ENCODE measurements around the gene TMEM143. TPM values are rescaled to one million over a fixed set of nuclear protein-coding genes. Genes with fewer than 3 reads are reported as not detected.
A peak's percentile ranks its signal among the peaks of the same experiment; 100 is the strongest.
"Not testable (repeated sequence)": the region's sequence is repeated elsewhere in the genome, so short reads cannot be mapped to it uniquely, and the experiment has no call there.

The TMEM143 gene
- total and polyA plus RNA-seq, 12 donors: 3.3 to 26.5 (median 12.7) TPM

DNA sequence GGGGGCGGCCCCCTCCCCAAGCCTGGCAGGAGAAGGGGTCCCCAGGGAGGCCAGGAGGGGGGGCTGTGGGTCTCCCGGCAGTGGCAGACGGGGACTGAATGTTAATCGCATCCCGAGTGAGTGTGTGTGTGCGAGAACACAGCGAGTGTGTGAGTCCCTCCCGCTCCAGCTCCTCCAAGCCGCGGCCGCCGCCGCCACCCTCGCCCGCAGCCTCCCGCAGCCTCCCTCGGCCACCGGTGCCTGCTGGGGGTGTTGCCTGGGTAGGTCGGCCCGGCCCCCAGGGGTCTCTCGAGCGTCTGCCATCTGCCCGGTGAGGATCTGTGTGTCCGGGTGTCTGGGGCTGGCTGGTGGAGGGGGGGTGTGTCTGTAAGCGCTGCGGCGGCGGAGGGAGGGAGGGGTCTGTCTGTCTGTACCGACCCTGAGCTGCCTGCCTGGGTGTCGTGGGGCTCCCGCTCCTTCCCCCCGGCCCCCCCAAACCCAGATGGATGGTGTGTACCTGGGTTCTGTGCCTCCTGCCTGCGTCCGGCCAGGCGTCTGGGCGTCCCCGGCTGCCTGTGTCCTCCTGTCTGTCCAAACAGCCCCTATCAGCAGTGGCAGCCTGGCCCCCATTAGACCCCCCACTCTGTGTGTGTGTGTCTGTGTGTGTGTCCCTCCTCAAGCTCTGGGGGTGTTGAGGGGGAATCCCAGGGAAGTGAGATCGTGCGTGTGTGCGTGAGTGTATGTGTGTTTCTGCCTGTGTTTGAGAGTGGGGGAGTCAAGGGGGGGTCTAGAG, 30.0 kb upstream of the TMEM143 start, which contains the start of gene GRIN2D:
GRIN2D (plus strand) TSS at position 110 of the 772 bp plus-strand sequence. CDS start 4,725 bp downstream, outside the sequence.
- DNase-seq: no peak
- H3K27ac ChIP-seq: no peak within 1 kb of the TSS
- H3K9me3 ChIP-seq (replicated peaks in 1 of 3): no peaks in the 10 kb centered on the region
- WGBS, 4 donors: 0 to 2% (median 1%) methylated on average over 2 to 40 of the region's 40 CpGs
- H3K4me3 ChIP-seq: no peak within 1 kb of the TSS
- H3K36me3 ChIP-seq (replicated peaks in 1 of 2): peaks cover 0 to 7% of the 10 kb centered on the region in 2 donors
- intact Hi-C loops (cut with DNase I): loop anchor here in 1 of 2 donors (10.0 kb wide), 1 partner anchor 51 kb away; the partner anchor contains the start of gene GRWD1
- H3K27me3 ChIP-seq: peaks cover 40% of the 10 kb centered on the region
- peaks cover 0 to 16% of the 10 kb centered on the region in 2 donors for H3K4me1 ChIP-seq (replicated peaks in 1 of 2)
- no peak for TF ChIP-seq POLR2A (IDR thresholded peaks at IDR 0.05)
- TF ChIP-seq, protein P1, sequence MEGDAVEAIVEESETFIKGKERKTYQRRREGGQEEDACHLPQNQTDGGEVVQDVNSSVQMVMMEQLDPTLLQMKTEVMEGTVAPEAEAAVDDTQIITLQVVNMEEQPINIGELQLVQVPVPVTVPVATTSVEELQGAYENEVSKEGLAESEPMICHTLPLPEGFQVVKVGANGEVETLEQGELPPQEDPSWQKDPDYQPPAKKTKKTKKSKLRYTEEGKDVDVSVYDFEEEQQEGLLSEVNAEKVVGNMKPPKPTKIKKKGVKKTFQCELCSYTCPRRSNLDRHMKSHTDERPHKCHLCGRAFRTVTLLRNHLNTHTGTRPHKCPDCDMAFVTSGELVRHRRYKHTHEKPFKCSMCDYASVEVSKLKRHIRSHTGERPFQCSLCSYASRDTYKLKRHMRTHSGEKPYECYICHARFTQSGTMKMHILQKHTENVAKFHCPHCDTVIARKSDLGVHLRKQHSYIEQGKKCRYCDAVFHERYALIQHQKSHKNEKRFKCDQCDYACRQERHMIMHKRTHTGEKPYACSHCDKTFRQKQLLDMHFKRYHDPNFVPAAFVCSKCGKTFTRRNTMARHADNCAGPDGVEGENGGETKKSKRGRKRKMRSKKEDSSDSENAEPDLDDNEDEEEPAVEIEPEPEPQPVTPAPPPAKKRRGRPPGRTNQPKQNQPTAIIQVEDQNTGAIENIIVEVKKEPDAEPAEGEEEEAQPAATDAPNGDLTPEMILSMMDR (IDR thresholded peaks at IDR 0.05): no peak

DNA sequence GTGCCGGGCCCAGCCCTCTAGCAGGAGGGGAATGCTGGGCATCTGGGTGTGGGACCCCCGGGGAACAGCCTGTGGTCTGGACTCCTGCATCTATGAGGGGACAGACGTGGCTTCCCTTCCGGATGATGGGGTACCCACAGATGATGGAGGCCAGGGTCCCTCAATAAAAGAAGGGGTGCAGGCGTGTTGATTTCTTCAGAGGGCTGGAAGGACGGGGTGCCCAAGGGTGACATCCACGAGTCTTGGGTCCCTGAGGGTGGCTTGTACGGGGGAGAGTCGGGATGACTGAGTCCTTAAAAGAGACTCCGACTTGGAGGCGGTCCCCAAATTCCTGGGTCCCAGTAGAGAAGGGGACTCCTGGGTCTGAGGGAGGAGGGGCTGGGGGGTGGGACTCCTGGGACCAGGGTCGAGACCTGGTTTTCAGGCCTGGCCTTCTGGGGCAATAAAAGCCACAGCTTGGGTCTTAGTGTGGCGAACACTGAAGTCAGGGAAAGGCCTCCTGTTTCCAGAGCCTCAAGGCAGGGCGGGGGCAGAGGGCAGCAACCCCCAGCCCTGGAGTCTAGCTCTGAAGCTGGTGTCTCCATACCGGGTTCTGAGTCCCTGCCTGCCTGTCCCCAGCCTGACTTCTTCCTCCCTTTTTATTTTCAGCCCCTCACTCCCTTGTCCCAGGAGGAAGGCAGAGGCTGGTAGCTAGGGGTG, 29.3 kb upstream of the TMEM143 start:
- intact Hi-C loops (cut with DNase I): loop anchor here in 1 of 2 donors (10.0 kb wide), 1 partner anchor 52 kb away; the partner anchor contains the start of gene GRWD1
- Histone ChIP-seq H3K27me3 (peaks cover 40% of the 10 kb centered on the region), H3K9me3 (replicated peaks in 1 of 3) (no peaks in the 10 kb centered on the region), H3K4me1 (replicated peaks in 1 of 2) (peaks cover 0 to 14% of the 10 kb centered on the region in 2 donors), H3K4me3 (no peak overlapping the region), H3K27ac (no peak overlapping the region), H3K36me3 (replicated peaks in 1 of 2) (peaks cover 0 to 14% of the 10 kb centered on the region in 2 donors)
- no peak for TF ChIP-seq POLR2A (IDR thresholded peaks at IDR 0.05)
- TF ChIP-seq, protein P1 (IDR thresholded peaks at IDR 0.05): no peak
- no peak for DNase-seq
- WGBS, 4 donors: 78 to 87% (median 80%) methylated on average over 8 to 15 of the region's 15 CpGs

DNA sequence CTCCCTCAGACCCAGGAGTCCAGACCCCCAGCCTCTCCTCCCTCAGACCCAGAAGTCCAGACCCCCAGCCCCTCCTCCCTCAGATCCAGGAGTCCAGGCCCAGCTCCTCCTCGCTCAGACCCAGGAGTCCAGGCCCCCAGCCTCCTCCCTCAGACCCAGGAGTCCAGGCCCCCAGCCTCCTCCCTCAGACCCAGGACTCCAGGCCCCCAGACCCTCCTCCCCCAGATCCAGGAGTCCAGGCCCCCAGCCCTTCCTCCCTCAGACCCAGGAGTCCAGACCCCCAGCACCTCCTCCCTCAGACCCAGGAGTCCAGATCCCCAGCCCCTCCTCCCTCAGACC, 28.2 kb upstream of the TMEM143 start:
- Histone ChIP-seq H3K27me3 (peaks cover 36% of the 10 kb centered on the region), H3K36me3 (replicated peaks in 1 of 2) (peaks cover 0 to 25% of the 10 kb centered on the region in 2 donors)
- H3K4me3 ChIP-seq; H3K4me1 ChIP-seq (replicated peaks in 1 of 2); H3K27ac ChIP-seq; H3K9me3 ChIP-seq (replicated peaks in 1 of 3); DNase-seq: not testable (repeated sequence)
- 38 to 80% (median 64%) methylated on average over 1 of the region's 1 CpG; no CpG with 5 or more reads in 1 of the 4 donors for WGBS, 4 donors
- intact Hi-C loops (cut with DNase I): loop anchor here in 1 of 2 donors (10.0 kb wide), 1 partner anchor 53 kb away; the partner anchor contains the start of gene GRWD1

DNA sequence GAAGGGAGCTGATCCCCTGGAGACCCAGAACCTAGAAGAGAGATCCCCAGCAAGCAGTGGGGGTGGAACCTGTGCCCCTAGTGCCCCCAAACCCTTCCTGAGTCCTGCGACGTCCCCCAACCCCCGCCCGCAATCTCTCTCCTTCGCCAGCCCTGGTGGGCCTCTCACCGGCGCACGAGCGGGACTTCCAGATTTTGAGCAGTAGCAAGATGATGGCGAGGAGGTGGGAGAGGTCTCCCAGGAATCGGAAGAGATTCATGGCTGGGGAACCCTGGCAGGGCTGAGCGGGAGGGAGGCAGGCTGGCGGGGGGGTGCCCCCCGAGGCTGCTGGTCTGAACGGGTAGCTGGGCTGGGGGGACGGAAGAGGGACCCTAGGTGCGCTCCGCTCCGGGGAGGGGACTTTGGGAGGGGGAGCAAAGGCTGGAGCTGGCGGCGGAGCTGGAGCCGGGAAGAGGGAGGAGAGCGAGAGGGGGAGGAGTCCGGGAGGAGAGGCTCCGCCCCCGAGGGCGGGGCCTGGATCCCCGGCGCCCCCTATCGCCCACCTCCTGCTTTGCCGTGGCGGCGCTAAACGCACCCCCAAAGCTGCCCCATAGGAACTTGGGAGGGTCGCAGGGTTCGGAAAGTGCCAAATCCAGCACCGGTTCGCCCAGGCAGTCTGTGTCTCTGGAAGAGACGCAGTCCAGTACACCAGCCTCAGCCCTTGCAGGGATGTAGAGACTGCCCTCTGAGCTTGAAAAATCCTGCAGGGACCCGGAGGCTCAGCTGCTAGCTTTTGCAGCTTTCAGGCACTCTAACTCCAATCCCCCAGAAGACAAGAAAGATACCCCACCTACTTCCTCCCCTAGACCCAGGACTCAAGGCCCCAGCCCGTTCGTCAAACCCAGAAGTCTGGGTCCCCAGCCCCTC, 27.6 kb upstream of the TMEM143 start, which contains the start of gene KDELR1:
KDELR1 (minus strand) TSS at position 452 of the 906 bp plus-strand sequence; CDS start at position 259, 193 bp downstream.
- TF ChIP-seq POLR2A (IDR thresholded peaks at IDR 0.05): peak in 1 of 2 donors; percentile 37
- TF ChIP-seq, protein P1 (IDR thresholded peaks at IDR 0.05): peak; percentile 59 to 79 (median 72)
- DNase-seq: peak; percentile 66 to 84 (median 78)
- intact Hi-C loops (cut with DNase I): loop anchor here in 1 of 2 donors (10.0 kb wide), 1 partner anchor 53 kb away; the partner anchor contains the start of gene GRWD1
- Histone ChIP-seq H3K4me3 (peak within 1 kb of the TSS; percentile 68 to 100 (median 88)), H3K27ac (peak within 1 kb of the TSS; percentile 79 to 93 (median 89)), H3K36me3 (replicated peaks in 1 of 2) (peaks cover 0 to 31% of the 10 kb centered on the region in 2 donors), H3K4me1 (replicated peaks in 1 of 2) (peaks cover 0 to 10% of the 10 kb centered on the region in 2 donors), H3K9me3 (replicated peaks in 1 of 3) (no peaks in the 10 kb centered on the region), H3K27me3 (peaks cover 30% of the 10 kb centered on the region)
- WGBS, 4 donors: 4 to 12% (median 5%) methylated on average over 14 to 41 of the region's 42 CpGs
